DMS 273 treated with DMSO at 0.1 percent for 48 hours (cell line): ENCODE measurements around the gene RYR1.
"Not testable (repeated sequence)": the region's sequence is repeated elsewhere in the genome, so short reads cannot be mapped to it uniquely, and the experiment has no call there.

ENCODE experiments used
- DNase-seq: peaks from one replicate; lab custom pipeline; 2025; lab: John Stamatoyannopoulos, UW

The RYR1 gene

GRCh38 chr19:38538793-38539528 lies 105.5 kb downstream of the RYR1 start:
- no peak for DNase-seq

GRCh38 chr19:38539751-38540150 lies 106.3 kb downstream of the RYR1 start:
- DNase-seq = no peak

GRCh38 chr19:38542040-38542439 lies 108.5 kb downstream of the RYR1 start:
- DNase-seq = no peak

GRCh38 chr19:38543286-38543806 lies 109.9 kb downstream of the RYR1 start:
- no peak for DNase-seq

- DNase-seq = peak; percentile 49
Measured at GRCh38 chr19:38543807-38544568, 110.5 kb downstream of the RYR1 start.

- DNase-seq = no peak
Measured at GRCh38 chr19:38544569-38545315, 111.3 kb downstream of the RYR1 start.

- DNase-seq = no peak
Measured at GRCh38 chr19:38545596-38545995, 112.1 kb downstream of the RYR1 start.

- no peak for DNase-seq
Measured at GRCh38 chr19:38547421-38547820, 113.9 kb downstream of the RYR1 start.

- DNase-seq = no peak
Measured at GRCh38 chr19:38549061-38549460, 115.6 kb downstream of the RYR1 start.

GRCh38 chr19:38549942-38550341 lies 116.5 kb downstream of the RYR1 start:
- no peak for DNase-seq

GRCh38 chr19:38550376-38550775 lies 116.9 kb downstream of the RYR1 start:
- no peak for DNase-seq

GRCh38 chr19:38551450-38551813 lies 117.9 kb downstream of the RYR1 start:
- no peak for DNase-seq

- not testable (repeated sequence) for DNase-seq
Measured at GRCh38 chr19:38553239-38553638, 119.7 kb downstream of the RYR1 start.

GRCh38 chr19:38554676-38555141 lies 121.2 kb downstream of the RYR1 start:
- no peak for DNase-seq

- DNase-seq = no peak
Measured at GRCh38 chr19:38555200-38555599, 121.7 kb downstream of the RYR1 start.

- DNase-seq = no peak
Measured at GRCh38 chr19:38556521-38557174, 123.2 kb downstream of the RYR1 start.

GRCh38 chr19:38557205-38557799 lies 123.8 kb downstream of the RYR1 start:
- no peak for DNase-seq

- DNase-seq = not testable (repeated sequence)
Measured at GRCh38 chr19:38558933-38559332, 125.4 kb downstream of the RYR1 start.

GRCh38 chr19:38559428-38560401 lies 126.2 kb downstream of the RYR1 start:
- DNase-seq = no peak

GRCh38 chr19:38561053-38561606 lies 127.6 kb downstream of the RYR1 start:
- DNase-seq = no peak
